ENCODE data around the gene ESD. TPM values are rescaled to one million over a fixed set of nuclear protein-coding genes. Genes with fewer than 3 reads are reported as not detected.

ESD gene
- total and polyA plus RNA-seq, 2 experiments from 2014 or later = 61.0 to 123 TPM

GRCh38 chr13:46775385-46776107 is 21.4 kb downstream of the ESD start:
- peaks cover 25% of the 10 kb centered on the region; the same call in 2 of the 3 replicates for H3K36me3 Mint-ChIP-seq (ENCODE audit: low read depth)
- Histone ChIP-seq H2AFZ (no peak overlapping the region), H3K4me3 (no peak overlapping the region), H3K27ac (ENCODE audit: low read depth) (no peak overlapping the region), H3K9me2 (ENCODE audit: insufficient read depth) (no peaks in the 10 kb centered on the region), H3K79me2 (replicated peaks; ENCODE audit: insufficient read depth) (no peaks in the 10 kb centered on the region), H3K4me2 (no peak overlapping the region), H3K36me3 (ENCODE audit: insufficient read depth) (peaks cover 11% of the 10 kb centered on the region; the same call in 1 of the 2 replicates), H4K20me1 (replicated peaks; ENCODE audit: insufficient read depth) (no peaks in the 10 kb centered on the region), H3K27me3 (ENCODE audit: insufficient read depth) (no peaks in the 10 kb centered on the region), H3K4me1 (ENCODE audit: insufficient read depth) (no peaks in the 10 kb centered on the region), H3F3A (replicated peaks; ENCODE audit: low read depth) (no peaks in the 10 kb centered on the region)
- no peak for ATAC-seq
- H3K27me3 Mint-ChIP-seq (ENCODE audit: insufficient read depth, low read depth, poor library complexity) = peaks cover 1% of the 10 kb centered on the region
- no peak overlapping the region for H3K4me3 Mint-ChIP-seq
- no peak overlapping the region for H3K27ac Mint-ChIP-seq
- TF ChIP-seq NANOG (IDR thresholded peaks at IDR 0.05; ENCODE audit: borderline replicate concordance) (no peak), ZNF462 (CRISPR knock-in tag; IDR thresholded peaks at IDR 0.05) (no peak), EZH2phosphoT487 (IDR thresholded peaks at IDR 0.05; ENCODE audit: unreplicated experiment) (no peak), ZNF114 (CRISPR knock-in tag; IDR thresholded peaks at IDR 0.05) (no peak), EZH2 (IDR thresholded peaks at IDR 0.05; ENCODE audit: low read depth, unreplicated experiment) (no peak), ETS1 (IDR thresholded peaks at IDR 0.05) (no peak), CREB1 (CRISPR knock-in tag; IDR thresholded peaks at IDR 0.05; ENCODE audit: low read depth) (no peak), POLR2AphosphoS5 (IDR thresholded peaks at IDR 0.05; ENCODE audit: low read depth) (no peak), JUNB (IDR thresholded peaks at IDR 0.05; ENCODE audit: unreplicated experiment) (no peak), REST (IDR thresholded peaks at IDR 0.05; ENCODE audit: unreplicated experiment) (no peak), STAT1 (IDR thresholded peaks at IDR 0.05; ENCODE audit: unreplicated experiment) (no peak), ZNF331 (CRISPR knock-in tag; IDR thresholded peaks at IDR 0.05; ENCODE audit: low read depth) (no peak)
- TF ChIP-seq, protein P1, sequence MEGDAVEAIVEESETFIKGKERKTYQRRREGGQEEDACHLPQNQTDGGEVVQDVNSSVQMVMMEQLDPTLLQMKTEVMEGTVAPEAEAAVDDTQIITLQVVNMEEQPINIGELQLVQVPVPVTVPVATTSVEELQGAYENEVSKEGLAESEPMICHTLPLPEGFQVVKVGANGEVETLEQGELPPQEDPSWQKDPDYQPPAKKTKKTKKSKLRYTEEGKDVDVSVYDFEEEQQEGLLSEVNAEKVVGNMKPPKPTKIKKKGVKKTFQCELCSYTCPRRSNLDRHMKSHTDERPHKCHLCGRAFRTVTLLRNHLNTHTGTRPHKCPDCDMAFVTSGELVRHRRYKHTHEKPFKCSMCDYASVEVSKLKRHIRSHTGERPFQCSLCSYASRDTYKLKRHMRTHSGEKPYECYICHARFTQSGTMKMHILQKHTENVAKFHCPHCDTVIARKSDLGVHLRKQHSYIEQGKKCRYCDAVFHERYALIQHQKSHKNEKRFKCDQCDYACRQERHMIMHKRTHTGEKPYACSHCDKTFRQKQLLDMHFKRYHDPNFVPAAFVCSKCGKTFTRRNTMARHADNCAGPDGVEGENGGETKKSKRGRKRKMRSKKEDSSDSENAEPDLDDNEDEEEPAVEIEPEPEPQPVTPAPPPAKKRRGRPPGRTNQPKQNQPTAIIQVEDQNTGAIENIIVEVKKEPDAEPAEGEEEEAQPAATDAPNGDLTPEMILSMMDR (conservative IDR thresholded peaks at IDR 0.05; ENCODE audit: low read depth in 2 of 2) = no peak
- no peak for DNase-seq (ENCODE audit: low spot score)
- H3K9me3 Mint-ChIP-seq = no peaks in the 10 kb centered on the region
- H3K4me1 Mint-ChIP-seq = no peaks in the 10 kb centered on the region
